Central memory CD4-positive, alpha-beta T cell (primary cell): ENCODE data around the gene HMGCS1.
"Not testable (repeated sequence)": the region's sequence is repeated elsewhere in the genome, so short reads cannot be mapped to it uniquely, and the experiment has no call there.

Experiments used
- DNase-seq: peaks from one replicate; pipeline ENCODE4 v3.0.0; 2022
- total RNA-seq, 3 experiments: gene quantifications; one replicate each; lab custom pipeline; 2026; lab: John Stamatoyannopoulos, UW

Gene HMGCS1
- total RNA-seq = 54.0 to 501 (median 108) reads per million in 3 experiments

DNA sequence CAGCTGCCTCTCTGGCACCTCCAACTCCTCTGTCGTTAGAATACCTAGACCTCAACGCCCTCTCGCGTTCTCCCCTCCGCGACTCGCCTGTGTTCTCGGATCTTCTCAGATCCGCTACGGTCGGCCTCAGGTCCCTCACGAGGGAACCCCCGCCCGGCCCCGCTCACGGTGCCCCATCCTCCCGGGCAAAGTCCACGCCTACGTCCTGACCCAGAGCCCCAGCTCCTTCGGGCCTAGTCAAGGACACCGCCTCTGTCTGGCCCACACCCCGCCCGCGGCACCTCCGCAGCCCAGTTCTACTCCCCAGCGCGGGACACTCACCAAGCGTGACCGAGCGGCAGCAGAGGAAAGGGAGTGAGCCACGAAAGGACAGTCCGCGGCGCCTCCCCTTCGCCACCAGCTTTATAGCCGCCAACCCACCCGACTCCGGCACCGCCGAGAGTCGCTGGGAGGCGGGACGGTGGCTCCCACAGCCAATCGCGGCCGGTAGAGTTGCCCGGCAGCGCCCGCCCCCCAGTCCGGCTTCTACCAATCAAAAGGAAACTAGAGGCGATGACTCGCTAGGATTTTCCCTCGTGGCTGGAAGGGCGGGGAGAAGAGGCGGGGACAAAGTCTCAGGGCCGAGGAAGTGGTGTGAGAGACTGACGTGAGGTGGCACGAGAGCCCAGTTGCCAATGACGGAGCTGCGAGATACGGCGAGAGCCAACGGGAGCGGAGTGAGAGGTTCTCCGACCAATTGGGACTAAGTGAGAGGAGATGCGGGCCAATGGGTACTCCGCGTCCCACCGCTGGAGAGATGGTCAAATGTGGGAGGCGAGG lies at the start of gene HMGCS1:
Gene HMGCS1 (minus strand): TSS at position 378 of the 819 bp plus-strand sequence. CDS start 14,447 bp downstream, outside the sequence.
- peak; percentile 99 for DNase-seq

DNA sequence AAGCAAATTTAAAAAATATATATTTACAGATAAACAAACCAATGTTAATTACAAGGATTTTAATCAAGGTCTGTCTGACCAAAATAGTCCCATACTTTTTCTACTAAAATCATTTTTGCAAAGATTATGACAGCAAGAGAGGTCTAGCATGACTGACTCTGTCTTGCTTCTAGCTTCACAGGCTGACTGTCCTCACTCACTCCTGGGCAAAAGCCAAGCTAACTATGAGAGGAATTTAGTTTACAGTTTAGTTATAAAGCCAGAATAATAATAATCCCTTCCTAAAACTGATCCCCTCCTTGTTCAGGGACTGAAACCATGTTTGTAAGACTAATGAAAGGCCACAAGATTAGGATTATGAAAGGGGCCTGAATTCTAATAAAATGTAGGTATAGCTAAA lies 45.5 kb upstream of the HMGCS1 start:
- DNase-seq = no peak

DNA sequence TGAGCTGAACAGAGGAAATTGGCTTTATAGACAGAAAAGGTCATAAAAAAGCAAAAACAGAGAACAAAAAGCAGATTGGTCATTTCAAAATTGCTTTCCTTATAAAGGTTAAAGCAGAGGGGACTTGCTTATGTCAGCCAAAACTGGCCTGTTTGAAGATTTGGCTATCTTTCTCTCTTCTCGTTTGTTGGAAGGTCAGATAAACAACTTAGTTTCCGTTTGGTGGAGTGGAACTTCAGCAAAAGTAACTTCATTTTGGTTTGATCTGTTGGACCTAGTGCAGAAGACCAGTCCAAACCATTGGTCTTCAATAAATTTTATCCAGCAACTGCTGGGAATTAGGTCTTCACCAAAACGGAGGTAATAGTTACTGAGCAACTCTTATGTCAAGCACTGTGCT lies 45.1 kb upstream of the HMGCS1 start:
- DNase-seq = no peak

DNA sequence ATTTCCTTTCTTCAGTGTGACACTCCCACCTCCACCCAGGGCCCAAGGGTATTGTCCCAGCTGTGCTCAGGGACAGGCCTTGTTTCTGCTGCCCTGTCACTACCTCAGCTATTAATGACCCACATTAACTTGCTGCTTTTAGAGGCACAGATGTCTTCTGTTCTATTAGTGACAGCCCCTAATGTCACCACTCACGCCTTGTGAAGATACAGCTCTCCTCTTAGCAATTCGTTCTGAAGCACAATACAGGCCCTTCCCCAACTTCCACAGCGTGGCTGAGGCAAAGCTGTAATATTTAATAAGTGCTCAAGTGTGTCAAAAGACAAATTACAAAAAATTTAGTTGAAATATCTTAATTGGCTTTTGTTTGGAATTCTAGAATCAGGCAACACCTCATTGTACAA lies 44.7 kb upstream of the HMGCS1 start:
- no peak for DNase-seq

DNA sequence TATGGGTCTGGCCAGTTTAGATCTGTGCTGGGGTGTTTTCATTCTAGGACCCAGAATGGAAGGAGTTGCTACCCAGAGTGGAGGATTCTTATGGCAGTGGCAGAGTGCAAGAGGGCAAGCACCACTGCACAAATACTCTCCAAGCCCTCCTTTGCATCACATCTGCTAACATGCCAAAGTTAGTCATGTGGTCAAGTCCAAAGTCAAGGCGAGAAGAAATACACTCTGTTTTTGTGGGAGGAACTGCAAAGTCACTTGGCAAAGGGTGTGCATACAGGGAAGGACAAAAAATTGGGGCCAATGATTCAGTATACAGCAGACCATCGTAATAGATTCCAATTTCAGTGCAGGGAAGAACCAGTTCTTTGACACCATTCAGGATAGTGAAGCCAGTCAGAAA lies 43.9 kb upstream of the HMGCS1 start:
- DNase-seq = no peak

DNA sequence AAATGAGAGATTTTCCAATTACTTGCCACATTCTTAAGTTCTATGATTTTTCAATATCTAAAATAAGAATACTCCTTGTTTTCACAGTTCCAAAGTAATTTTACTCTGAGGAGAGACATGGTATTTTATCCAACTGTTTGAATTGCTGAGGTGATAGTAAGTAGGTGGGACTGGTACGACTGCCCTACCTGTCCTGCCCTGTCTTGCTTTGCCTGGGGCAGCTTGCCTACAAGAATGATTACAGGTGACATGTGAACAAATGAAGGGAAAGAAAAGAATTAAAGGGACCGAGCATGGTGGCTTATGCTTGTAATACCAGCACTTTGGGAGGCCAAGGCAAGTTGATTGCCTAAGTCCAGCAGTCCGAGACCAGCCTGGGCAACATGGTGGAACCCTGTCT lies 41.6 kb upstream of the HMGCS1 start:
- no peak for DNase-seq

DNA sequence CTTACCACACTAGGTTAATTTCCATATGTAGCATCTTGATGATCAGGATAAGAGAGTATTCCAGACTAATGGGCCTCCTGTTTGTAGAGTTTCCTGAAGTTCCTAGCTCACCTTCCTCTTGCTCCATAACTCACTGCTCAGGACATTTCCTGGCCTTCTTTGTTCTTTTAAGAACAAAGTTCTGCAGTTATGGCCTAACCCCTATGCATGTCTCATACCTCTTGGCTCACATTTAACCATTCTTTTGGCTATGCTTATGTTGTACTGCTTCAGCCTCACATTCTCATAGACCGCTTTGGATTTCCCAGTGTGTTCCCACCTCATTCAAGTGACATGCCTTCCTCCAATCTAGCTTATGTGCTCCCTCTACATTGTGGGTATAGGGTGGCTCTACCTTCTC lies 40.5 kb upstream of the HMGCS1 start:
- DNase-seq = no peak

DNA sequence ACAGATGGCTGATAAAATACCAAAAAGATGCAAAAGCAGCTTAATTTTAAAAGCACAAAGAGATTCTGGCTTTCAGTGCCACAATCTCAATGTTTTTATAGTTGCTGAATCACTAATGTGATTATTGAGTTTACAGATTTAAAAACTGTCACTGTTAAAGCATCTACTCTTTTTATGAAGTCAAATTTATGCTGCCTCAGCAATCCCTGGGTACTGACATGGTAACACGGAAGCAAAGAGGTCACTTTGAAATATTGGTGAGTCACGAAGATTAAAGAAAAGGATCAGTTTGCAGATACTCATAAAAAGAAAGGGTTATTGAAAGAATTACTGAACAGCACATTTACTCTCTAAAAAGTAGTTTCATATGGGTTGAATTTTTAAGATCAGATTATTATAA lies 39.7 kb upstream of the HMGCS1 start:
- no peak for DNase-seq

DNA sequence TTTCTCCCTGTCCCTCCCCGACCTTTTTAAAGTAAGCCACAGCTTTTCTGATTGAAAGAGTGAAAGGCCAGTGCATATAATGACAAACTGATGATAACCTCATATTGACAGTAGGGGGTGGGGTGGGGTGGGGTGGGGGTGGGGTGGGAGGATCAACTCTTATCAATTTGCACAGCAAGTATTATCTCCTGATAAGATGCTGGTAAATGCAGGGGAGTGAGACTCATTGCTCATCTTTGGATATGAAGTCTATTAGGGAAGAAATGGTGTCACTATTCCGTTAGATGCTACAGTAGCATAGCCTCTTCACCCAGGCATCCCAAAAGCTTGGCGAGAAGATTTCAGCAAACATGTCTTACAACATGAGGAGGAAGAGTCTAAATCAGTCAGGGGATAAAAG lies 38.9 kb upstream of the HMGCS1 start:
- no peak for DNase-seq

DNA sequence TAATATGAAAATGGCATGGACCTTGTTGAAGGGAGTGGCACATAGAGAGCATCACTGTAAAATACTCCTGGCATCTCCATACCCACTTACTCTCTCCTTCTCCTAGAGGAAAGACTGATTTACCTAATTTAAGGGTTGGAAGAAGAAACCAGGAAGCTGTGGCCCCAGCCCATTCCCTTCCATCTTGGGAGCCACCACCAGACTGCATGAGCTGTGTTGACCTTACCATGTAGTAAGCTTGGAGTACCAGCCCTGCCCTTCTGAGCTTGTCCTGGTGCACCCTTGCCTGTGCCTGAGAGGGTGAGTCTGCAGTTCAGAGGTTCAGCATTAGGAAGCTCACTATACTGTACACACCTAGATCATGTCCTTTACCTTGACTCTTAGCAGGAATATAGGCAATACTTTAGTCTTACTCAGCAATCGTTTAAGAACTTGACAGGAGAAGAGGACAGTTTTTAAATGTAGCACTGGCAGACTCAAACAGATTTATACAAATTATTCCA lies 35.7 kb upstream of the HMGCS1 start:
- no peak for DNase-seq

DNA sequence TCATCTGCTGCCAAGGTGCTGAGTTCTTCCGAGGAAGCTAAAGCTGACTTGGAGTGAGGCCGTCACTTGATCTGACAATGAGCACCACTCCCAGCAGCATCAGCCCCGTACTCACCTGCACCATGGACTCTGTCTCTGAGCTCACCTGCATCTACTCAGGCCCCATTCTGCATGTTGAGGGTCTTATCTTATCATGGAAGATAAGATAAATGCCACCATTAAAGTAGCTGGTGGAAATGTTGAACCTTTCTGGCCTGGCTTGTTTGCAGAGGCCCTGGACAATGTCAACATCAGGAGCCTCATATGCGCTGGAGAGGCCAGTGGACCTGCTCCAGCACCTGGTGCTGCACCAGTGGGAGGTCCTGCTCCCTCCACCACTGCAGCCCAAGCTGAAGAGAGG lies 35.0 kb upstream of the HMGCS1 start:
- DNase-seq = no peak

DNA sequence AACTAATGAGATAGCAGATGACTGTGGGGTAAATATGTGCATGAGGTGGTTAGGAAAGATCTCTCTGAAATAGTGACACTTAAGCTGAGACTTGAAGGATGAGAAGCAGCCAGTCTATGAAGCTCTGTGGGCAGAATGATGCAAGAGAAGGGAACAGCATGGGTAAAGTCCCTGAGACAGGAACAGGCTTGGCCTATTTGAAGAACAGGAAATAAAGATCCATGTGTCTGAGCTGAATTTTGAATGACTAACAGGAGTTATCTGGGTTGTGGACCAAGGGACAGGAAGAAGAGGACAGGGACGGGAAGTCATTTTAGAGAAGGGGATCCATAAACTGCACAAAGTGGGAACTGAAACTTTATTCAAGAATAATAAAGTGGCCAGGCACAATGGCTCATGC lies 25.6 kb upstream of the HMGCS1 start:
- no peak for DNase-seq

DNA sequence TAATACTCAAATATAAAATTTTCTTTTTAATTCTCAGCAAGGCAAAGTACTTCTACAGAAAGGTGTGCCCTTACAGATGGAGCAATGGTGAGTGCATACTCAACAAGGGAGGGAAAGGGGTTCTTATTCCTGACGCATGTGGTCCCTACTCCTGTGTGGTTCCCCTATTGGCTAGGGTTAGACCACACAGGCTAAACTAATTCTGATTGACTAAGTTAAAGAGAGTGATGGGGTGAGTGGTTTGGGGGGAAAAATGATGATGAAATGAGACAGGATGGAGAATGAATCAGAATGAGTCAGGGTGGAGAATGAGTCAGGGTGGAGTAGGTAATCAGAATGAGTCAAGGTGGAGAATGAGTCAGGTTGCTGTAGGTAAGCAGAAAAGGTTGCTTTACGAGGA lies 22.9 kb upstream of the HMGCS1 start:
- no peak for DNase-seq

DNA sequence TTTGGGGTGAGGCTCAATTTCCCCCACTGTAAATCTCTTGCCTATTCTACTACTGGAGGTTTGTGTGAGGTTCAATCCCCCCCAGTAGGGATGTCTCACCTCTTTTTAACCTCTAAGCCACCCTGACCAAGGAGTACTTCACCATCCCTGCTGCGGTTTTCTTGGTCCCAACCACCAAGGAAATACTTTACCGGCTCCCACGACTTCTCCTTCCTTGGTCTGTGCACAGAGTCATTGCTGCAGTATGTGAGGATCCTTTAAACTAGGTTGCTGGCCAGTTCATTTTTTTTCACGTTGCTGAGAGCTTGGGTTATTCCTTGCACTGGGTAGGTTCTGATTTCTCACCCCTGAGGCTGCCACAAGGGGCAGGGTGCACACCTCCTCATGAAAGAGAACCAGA lies 22.5 kb upstream of the HMGCS1 start:
- DNase-seq = no peak

DNA sequence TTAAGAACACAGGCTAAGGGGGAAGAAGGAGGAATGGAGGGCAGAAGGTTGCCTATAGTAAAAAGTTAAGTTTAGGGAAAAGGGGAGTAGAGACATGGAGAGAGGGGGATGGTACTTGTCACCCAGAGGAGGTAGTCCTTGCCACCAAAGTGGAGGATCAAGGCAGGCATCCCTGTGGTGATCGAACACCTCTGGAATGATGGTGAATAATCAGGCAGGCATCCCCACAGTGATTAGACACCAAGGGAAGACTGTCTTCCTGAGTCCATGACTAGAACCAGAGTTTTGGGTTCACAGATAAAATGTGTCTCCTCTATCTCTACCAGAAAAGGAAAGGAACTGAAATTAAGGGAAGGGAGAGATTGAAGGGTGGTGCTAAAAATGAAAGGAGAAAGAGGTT lies 19.2 kb upstream of the HMGCS1 start:
- no peak for DNase-seq

DNA sequence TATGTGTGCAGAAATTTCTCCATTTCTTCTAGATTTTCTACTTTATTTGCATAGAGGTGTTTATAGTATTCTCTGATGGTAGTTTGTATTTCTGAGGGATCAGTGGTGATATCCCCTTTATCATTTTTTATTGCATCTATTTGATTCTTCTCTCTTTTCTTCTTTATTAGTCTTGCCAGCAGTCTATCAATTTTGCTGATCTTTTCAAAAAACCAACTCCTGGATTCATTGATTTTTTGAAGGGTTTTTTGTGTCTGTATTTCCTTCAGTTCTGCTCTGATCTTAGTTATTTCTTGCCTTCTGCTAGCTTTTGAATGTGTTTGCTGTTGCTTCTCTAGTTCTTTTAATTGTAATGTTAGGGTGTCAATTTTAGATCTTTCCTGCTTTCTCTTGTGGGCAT lies 12.4 kb upstream of the HMGCS1 start:
- DNase-seq = not testable (repeated sequence)

DNA sequence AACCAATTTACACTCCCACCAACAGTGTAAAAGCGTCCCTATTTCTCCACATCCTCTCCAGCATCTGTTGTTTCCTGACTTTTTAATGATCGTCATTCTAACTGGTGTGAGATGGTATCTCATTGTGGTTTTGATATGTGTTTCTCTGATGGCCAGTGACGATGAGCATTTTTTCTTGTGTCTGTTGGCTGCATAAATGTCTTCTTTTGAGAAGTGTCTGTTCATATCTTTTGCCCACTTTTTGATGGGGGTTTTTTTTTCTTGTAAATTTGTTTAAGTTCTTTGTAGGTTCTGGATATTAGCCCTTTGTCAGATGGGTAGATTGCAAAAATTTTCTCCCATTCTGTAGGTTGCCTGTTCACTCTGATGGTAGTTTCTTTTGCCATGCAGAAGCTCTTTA lies 10.3 kb upstream of the HMGCS1 start:
- DNase-seq = not testable (repeated sequence)

DNA sequence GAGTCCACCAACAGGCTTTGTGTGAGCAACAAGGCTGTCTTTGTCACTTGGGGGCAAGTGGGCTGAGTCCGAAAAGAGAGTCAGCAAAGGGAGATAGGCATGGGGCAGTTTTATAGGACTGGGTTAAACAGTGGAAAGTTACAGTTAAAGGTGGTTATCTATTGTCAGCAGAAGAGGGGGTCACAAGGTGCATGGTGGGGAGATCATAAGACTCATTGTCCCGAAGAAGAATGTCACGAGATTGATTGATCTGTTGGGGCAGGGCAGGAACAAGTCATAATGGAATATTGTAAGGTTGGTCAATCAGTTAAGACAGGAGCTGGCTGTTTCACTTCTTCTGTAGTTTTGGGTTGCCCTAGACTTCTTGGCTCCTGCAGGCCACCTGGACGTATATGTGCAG lies 7.6 kb upstream of the HMGCS1 start:
- no peak for DNase-seq

DNA sequence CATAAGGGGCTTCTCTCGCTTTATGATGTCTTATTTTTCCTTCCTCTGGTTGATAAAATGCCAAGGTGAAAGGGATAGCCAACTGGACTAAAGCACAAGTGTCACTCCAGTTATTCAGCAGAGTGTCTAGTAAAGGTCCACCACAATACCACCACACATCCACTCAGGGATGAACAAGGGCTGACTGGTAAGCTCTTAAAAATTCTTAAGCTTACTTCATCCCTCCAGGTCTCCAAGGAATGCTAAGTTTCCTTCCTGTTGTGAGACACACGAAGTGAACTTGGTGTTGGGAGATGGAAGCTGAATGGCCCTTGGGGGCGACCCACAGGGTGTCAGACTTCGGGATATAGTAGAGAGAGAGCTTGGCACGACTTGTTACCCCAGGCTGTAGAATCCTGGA lies 3.2 kb upstream of the HMGCS1 start:
- DNase-seq = no peak

DNA sequence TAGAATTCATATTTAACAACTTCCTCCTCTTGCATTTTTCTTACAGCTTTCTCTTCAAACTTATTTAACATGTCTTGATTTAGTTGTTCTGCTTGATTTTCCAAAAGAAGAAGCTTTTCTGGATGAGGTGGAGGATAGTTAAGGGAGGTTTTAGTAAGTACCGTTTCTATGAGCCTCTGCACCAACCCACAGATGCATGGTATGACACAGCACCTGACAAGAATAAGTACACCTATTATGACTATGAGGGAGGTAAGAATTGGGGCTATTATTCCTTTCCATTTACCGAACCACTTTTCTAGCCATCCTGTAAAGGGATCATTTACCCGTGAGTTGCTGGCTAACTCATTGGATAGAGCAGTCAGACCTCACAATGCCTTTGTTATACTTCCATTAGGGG lies 2.5 kb upstream of the HMGCS1 start:
- DNase-seq = no peak

DNA sequence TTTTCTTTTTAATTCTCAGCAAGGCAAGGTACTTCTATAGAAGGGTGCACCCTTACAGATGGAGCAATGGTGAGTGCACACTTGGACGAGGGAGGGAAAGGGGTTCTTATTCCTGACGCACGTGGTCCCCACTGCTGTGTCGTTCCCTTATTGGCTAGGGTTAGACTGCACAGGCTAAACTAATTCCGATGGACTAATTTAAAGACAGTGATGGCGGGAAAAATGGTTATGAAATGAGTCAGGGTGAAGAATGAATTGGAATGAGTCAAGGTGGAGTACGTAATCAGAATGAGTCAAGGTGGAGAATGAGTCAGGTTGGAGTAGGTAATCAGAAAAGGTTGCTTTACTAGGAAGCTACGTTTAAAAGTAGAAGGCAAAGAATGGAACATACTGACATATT lies 2.1 kb upstream of the HMGCS1 start:
- DNase-seq = no peak

DNA sequence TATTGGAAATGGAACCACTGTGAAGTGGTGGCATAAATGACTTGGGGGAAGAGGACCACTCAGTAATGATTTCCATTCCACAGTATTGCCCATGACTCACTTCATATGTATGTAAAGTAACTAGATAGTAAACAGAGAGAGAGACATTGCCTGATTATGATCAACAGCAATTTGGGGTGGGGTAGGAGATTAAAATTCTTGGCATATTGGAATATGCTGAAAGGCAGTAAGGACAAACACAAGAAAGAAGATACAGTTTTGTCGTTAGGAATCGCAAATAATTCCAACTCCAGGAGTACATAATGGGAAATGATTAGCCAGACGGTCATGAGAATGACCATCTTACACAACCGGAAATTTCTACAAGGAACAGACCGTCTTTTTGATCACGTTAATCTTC lies 1.5 kb upstream of the HMGCS1 start:
- no peak for DNase-seq

DNA sequence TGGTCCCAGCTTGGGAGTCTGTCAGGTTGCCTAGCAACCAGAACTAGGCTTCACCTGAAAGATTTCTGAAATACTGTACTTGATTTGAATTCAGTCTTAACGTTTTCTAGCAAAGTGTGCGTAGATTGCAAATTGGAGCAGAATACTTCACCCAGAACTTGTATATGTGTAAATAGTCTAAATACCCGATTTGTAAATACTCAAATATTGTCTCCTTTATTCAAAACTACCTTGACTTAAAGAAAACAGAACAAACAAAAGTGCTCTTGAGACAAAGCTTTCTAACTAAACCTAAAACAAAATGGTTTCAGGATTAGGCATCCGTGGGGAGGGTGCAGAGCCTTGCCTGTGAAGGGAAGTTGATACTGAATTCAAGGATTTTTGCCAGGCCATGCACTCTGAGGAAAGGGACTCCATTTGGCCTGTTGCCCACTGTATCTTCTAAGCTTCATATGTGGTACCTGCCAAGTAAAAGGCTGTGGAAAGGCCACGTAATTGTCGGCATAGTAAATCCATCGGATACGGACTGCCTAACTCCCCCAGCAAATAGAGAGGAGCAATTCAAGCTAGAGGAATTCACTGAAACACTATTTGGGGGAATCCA lies 744 bp upstream of the HMGCS1 start:
- no peak for DNase-seq

DNA sequence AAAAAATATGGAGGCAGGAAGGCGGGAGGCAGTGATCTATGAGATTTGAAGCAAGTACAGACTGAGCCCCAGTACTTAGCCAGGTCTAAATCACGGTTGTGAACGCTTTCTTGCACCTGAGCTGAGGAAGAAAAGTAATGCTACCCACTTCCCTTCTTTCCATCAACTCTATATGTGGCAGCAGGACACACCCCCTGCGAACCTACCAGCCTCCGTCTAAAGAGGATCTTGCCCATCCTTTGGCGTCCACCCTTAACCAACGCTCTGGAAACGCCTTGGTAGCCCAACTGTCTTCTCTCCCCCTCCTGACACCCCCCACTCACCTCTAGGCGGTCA lies 545 bp downstream of the HMGCS1 start:
- no peak for DNase-seq
